SU-DHL-6 (cell line): ENCODE results near the gene MAPK14.

Source experiments
- H2AFZ ChIP-seq: fragments of 200-600 bp; sonication (generic); 2 replicates; pipeline ENCODE4 v1.6.1; 2014; ENCODE audit warnings: low read depth, mild to moderate bottlenecking, moderate library complexity, mixed read lengths, antibody characterized with exemption, low read length; ENCODE audit not compliant: severe bottlenecking
- H3F3A ChIP-seq: fragments of 200-600 bp; shearing (Covaris generic); 2 replicates; pipeline ENCODE4 v1.6.0; 2016; ENCODE audit warnings: antibody characterized with exemption, mild to moderate bottlenecking; ENCODE audit not compliant: insufficient read depth
- H3K27ac ChIP-seq: fragments of 200-600 bp; sonication (generic); 2 replicates; pipeline ENCODE4 v1.5.1; 2016; ENCODE audit warnings: low read depth, mild to moderate bottlenecking, low read length, moderate library complexity, mixed read lengths
- H3K27me3 ChIP-seq: fragments of 200-600 bp; sonication (generic), shearing (Covaris generic); 2 replicates; pipeline ENCODE4 v1.6.0; 2014; ENCODE audit warnings: mild to moderate bottlenecking, low read length
- H3K36me3 ChIP-seq: fragments of 200-600 bp; sonication (generic); 2 replicates; pipeline ENCODE4 v1.6.1; 2014; ENCODE audit warnings: mild to moderate bottlenecking, low read length, mixed read lengths
- H3K4me2 ChIP-seq: fragments of 300-600, 200-600 bp; shearing (Covaris generic), sonication (generic); 2 replicates; pipeline ENCODE4 v1.6.0; 2014; ENCODE audit warnings: low read length, low read depth, mild to moderate bottlenecking; ENCODE audit not compliant: poor library complexity, severe bottlenecking
- H3K4me3 ChIP-seq: fragments of 200-600 bp; sonication (generic); 2 replicates; pipeline ENCODE4 v1.5.1; 2014; ENCODE audit warnings: antibody characterized with exemption, low read length, mild to moderate bottlenecking, mixed read lengths; ENCODE audit not compliant: insufficient read depth, poor library complexity, severe bottlenecking
- H3K79me2 ChIP-seq: fragments of 200-600 bp; sonication (generic); 2 replicates; pipeline ENCODE4 v1.6.1; 2014; ENCODE audit warnings: mild to moderate bottlenecking, low read length, moderate library complexity; ENCODE audit not compliant: insufficient read depth
- H3K9ac ChIP-seq: fragments of 200-600 bp; sonication (generic); 2 replicates; pipeline ENCODE4 v1.7.0; 2014; ENCODE audit warnings: mild to moderate bottlenecking, low read length
- H3K9me2 ChIP-seq: fragments of 200-600 bp; sonication (generic); replicated peaks from 2 replicates; pipeline ENCODE4 v1.6.1; 2014; ENCODE audit warnings: low read length; ENCODE audit not compliant: insufficient read depth
- H3K9me3 ChIP-seq: fragments of 200-600 bp; sonication (generic); 2 replicates; pipeline ENCODE4 v1.6.1; 2014; ENCODE audit warnings: low read length, mixed read lengths; ENCODE audit not compliant: insufficient read depth
- H4K20me1 ChIP-seq: fragments of 200-600 bp; sonication (generic); 2 replicates; pipeline ENCODE4 v1.6.1; 2014; ENCODE audit warnings: low read depth, mild to moderate bottlenecking, antibody characterized with exemption, low read length, moderate library complexity, mixed read lengths
- CTCF ChIP-seq: fragments of 200-600 bp; sonication (generic); IDR thresholded peaks from one replicate; pipeline ENCODE4 v1.5.1; 2017; ENCODE audit warnings: antibody characterized with exemption, mild to moderate bottlenecking, low read length, moderate library complexity; ENCODE audit not compliant: insufficient read depth, poor library complexity, severe bottlenecking
- EZH2phosphoT487 ChIP-seq: fragments of 200-600 bp; sonication (generic), shearing (Covaris generic); conservative IDR thresholded peaks from 2 replicates; pipeline ENCODE4 v1.6.1; 2018; ENCODE audit warnings: mild to moderate bottlenecking, antibody characterized with exemption, low read length, moderate library complexity, mixed read lengths

MAPK14 gene

GRCh38 chr6:36133148-36133547 lies 105.5 kb downstream of the MAPK14 start:
- Histone ChIP-seq H3K4me2 (no peak overlapping the region), H3K79me2 (no peaks in the 10 kb centered on the region), H3F3A (peaks cover 14% of the 10 kb centered on the region), H3K9me2 (no peaks in the 10 kb centered on the region), H3K27me3 (no peaks in the 10 kb centered on the region), H2AFZ (no peak overlapping the region), H3K9me3 (no peaks in the 10 kb centered on the region), H3K9ac (no peak overlapping the region), H3K4me3 (no peak overlapping the region), H3K27ac (no peak overlapping the region), H4K20me1 (no peaks in the 10 kb centered on the region), H3K36me3 (no peaks in the 10 kb centered on the region)
- TF ChIP-seq EZH2phosphoT487 (no peak), CTCF (no peak)

DNA sequence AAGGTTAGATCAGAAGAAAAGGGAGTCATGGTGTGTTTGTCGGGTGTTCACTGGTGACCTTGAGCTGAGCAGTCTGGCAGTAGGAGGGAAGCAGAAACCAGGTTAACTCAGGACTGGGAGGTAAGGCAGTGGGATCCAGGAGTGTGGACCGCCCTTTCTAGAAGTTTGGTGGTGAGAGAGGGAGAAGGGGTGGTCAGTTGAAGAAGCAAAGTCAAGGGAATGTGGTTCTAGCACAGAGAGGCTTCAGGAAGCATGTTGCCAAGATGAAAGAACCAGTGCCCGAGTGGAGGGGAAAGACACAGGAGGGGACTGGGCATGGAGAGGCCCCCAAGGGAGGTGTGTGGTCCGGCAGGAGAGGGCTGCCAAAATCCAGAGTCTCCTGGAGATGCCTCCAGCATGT lies 106.3 kb downstream of the MAPK14 start:
- Histone ChIP-seq H3K4me2 (no peak overlapping the region), H3K27me3 (no peaks in the 10 kb centered on the region)
- no peak for TF ChIP-seq CTCF

GRCh38 chr6:36135053-36135731 lies 107.6 kb downstream of the MAPK14 start:
- no peak overlapping the region for H3K4me3 ChIP-seq
- no peaks in the 10 kb centered on the region for H3K36me3 ChIP-seq
- no peak overlapping the region for H3K4me2 ChIP-seq
- H3K9me2 ChIP-seq, result no peaks in the 10 kb centered on the region
- TF ChIP-seq EZH2phosphoT487, result no peak
- TF ChIP-seq CTCF, result no peak
- no peaks in the 10 kb centered on the region for H3K27me3 ChIP-seq
- H2AFZ ChIP-seq, result no peak overlapping the region
- H3K9ac ChIP-seq, result no peak overlapping the region
- H3K27ac ChIP-seq, result no peak overlapping the region
- no peaks in the 10 kb centered on the region for H4K20me1 ChIP-seq
- peaks cover 7% of the 10 kb centered on the region for H3F3A ChIP-seq
- no peaks in the 10 kb centered on the region for H3K9me3 ChIP-seq
- H3K79me2 ChIP-seq, result no peaks in the 10 kb centered on the region

More for the DNA sequence above, 106.3 kb downstream of the MAPK14 start:
- H3K36me3 ChIP-seq, result no peaks in the 10 kb centered on the region
- H3K9me3 ChIP-seq, result no peaks in the 10 kb centered on the region
- no peaks in the 10 kb centered on the region for H3K79me2 ChIP-seq
- H3K9ac ChIP-seq, result no peak overlapping the region
- H3F3A ChIP-seq, result peaks cover 14% of the 10 kb centered on the region
- H3K27ac ChIP-seq, result no peak overlapping the region
- no peaks in the 10 kb centered on the region for H4K20me1 ChIP-seq
- no peak overlapping the region for H2AFZ ChIP-seq
- H3K9me2 ChIP-seq, result no peaks in the 10 kb centered on the region
- no peak overlapping the region for H3K4me3 ChIP-seq
